ENCODE data around the gene PPP1R12A. TPM values are rescaled to one million over a fixed set of nuclear protein-coding genes. Genes with fewer than 3 reads are reported as not detected.
"Not testable (repeated sequence)": the region's sequence is repeated elsewhere in the genome, so short reads cannot be mapped to it uniquely, and the experiment has no call there.

Gene PPP1R12A
- 10 to 100 TPM; 40.6 to 77.4 (median 56.9) TPM for polyA plus RNA-seq (ENCODE audit: insufficient read length in 10 of 10)
- long read RNA-seq, donor 1, partial matches to known transcripts = 14 of 16 reads
- long read RNA-seq, donor 1, other reads (novel, unspliced or antisense) = 0 of 16 reads
- long read RNA-seq, donor 2, partial matches to known transcripts = 8 of 8 reads
- long read RNA-seq, donor 2, other reads (novel, unspliced or antisense) = 0 of 8 reads
- long read RNA-seq, donor 3 = 0 reads
- long read RNA-seq, donor 4, partial matches to known transcripts = 0 of 1 reads
- long read RNA-seq, donor 4, other reads (novel, unspliced or antisense) = 0 of 1 reads
- long read RNA-seq, donor 5, partial matches to known transcripts = 0 of 3 reads
- long read RNA-seq, donor 5, other reads (novel, unspliced or antisense) = 0 of 3 reads
- long read RNA-seq, donor 6, partial matches to known transcripts = 5 of 6 reads
- long read RNA-seq, donor 6, other reads (novel, unspliced or antisense) = 0 of 6 reads
- long read RNA-seq, donor 7, partial matches to known transcripts = 10 of 11 reads
- long read RNA-seq, donor 7, other reads (novel, unspliced or antisense) = 0 of 11 reads
- long read RNA-seq, donor 8, partial matches to known transcripts = 6 of 8 reads
- long read RNA-seq, donor 8, other reads (novel, unspliced or antisense) = 0 of 8 reads
- long read RNA-seq, donor 9 = 0 reads

DNA sequence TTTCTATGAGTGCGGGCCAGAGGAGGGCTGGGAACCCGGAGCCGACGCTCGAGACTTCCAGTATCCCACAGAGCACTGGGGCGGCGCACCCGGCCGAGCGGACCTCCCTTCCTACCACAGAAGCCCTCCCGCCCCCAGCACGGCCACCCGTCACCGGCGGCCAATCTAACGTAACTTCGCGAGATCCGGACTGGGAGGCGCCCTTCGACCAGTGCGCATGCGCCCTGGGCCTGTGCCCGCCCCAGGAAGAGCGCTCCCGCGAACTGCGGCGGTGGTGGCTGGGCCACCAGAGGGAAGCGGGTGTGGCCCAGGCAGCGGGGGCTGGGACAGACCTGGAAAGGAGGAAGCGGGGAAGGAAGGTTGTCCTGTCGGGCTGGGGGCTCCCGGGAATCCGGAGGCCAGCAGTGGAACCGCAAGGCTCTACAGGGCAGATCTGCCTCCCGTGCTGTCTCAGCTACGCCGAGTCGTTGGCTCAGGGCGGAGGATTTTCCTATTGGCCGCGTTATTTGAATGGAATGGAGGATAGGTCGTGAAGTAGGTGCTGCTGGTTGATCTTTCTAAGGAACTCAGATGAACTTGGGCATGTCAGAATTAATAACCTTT is at the start of gene PPP1R12A:
PPP1R12A (minus strand) TSS at position 77 of the 603 bp plus-strand sequence. CDS start 166 bp downstream, outside the sequence.
- peak; percentile 99 for DNase-seq

DNA sequence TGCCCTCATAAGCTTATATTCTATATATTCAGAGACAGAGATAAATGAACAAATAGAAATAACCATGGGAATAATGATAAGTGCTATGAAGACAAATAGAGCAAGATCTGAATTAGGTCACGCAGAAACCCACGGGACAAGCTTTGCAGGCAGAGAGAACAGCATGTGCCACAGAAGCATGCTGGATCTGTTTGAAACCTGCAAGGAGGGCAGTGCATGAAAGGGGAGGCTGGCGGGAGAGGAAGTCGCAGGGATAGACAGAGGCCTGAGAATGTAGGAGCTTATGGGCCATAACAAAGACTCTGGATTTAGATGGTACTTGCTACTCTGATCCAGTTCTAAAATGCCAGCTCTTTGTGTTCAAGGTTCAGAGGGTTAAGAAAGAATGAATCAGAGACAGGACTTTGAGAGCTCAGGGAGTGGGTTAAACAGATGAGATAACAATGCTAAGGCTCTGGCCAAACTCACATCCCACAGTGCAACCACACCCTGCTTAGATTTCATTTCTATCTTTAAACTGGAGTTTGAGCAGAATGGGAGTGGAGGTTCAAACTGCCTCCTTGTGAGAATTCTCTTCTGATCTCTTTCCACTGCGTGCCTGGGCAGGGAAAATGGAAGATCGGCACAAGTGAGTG is 49.2 kb upstream of the PPP1R12A start:
- DNase-seq = peak; percentile 17 to 45 (median 32)

DNA sequence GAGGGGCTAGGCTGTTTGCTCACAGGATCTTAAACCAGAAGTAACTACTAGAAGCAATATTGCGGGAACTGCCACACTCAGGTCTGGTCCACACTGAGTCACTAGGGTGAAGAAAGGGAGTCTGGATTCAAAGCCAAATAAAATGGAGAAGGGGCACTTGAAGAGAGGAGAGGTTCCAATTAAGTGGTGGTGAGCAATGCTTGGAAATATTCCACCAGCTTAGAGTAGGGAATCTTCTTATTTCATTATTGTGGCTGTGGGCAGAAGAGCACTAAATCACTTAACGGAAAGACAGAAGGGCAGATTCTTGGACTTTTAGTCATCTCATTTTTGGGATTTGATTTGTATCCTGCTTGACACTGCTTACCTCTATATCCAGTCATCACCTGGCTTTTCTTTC is 48.6 kb upstream of the PPP1R12A start:
- DNase-seq = peak in 1 of 3 donors; percentile 94

DNA sequence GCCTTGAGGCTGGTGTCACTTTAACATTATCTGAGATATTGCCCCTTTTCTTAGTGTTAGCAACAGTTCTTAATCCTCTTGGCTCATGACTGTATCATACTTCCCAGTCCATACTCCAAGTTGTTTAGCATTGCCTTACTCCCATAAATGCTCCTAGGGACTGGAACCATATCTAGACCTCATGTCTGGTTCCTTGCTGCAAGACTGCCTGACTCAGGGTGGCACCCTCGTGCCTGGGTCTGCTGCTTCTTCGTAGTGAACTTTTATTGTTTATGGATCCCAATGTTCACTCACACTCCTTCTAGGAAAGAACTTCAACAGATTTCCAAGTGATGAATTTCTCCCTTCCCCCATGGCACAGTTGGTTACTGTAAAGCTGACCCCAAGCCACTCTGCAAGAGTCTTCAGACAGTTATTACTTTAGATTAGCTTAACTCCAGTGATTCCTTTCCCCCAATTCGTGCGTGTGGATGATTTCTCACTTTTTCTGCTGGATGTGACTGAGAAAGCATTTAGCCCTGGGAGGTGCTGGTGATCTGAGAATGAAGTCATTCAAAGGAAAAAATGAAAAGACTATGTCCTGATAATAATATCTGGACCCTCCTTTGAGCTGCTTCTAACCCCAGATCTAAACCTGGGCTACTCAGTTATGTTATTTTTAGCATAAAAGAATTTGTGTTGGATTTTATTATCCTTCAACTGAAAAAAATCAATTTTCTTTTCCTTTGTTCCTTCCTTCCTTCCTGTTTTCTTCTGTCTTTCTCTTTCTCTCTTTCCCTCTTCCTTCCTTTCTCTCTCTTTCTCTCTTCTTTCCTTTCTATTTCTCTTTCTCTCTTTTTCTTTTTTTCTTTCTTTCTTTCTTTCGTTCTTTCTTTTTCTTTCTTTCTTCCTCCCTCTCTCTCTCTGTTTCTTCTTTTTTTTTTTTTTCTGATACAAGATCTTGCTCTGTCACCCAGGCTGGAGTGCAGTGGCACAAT is 47.5 kb upstream of the PPP1R12A start:
- peak in 1 of 3 donors; percentile 41 for DNase-seq

DNA sequence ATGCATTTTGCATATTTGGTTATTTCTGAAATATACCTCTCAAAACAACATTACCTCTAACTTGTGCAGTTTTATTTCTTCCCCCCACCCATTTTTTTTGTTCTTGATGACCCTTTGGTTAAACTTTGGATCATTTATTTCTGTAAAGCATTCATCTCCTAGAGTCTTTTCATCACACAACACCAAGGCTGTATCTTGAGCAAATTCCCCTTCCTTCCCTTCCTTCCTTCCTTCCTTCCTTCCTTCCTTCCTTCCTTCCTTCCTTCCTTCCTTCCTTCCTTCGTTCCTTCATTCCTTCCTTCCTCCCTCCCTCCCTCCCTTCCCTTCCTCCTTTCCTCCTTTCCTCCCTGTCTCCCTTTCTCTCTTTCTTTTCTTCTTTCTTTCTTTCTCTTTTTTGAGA is 43.8 kb upstream of the PPP1R12A start:
- DNase-seq = no peak

DNA sequence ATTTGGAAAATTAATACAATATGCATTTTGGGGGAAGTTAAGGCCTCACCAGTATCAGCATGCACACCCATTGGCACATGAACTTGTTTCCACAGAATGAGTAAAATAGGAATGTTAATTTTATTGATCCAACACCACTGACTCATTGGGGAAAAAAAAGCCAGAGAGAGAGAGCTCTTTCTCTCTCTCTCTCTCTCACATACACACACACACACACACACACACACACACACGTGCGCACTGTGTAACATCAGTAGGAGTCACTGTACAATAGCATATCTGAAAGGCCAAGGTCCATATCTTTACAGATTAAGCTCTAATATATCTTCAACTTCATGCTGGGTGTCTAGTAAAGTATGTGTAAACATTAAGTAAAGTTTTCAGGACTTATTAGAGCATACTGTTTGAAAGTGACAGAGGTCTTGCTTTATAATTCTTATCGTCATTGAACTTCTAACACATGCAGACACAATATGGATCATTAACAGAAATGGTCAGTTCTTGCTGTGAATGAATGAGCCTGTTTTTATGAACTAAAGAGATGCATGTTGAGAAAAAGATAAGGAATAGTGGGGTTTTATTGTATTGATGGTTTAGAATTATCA is 43.1 kb upstream of the PPP1R12A start:
- DNase-seq = peak in 1 of 3 donors; percentile 53

DNA sequence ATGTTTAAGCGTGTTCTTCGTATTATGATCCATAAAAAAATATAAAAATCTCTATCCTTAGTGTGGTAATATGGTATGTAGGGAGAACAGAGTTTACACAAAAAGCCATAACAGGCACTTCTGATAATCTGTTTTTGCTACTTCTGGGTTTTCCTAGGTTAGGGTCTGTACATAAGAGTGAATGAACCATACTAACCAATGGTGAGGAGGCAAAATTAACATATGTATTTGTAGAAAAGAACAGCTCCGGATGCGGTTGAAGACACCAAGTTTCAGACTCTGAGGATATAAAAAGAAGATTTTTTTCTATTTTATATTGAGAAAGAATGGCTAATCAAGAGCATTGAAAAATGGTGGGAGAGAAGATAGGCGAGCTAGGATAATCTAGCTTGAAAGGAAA is 40.2 kb upstream of the PPP1R12A start:
- DNase-seq = no peak

DNA sequence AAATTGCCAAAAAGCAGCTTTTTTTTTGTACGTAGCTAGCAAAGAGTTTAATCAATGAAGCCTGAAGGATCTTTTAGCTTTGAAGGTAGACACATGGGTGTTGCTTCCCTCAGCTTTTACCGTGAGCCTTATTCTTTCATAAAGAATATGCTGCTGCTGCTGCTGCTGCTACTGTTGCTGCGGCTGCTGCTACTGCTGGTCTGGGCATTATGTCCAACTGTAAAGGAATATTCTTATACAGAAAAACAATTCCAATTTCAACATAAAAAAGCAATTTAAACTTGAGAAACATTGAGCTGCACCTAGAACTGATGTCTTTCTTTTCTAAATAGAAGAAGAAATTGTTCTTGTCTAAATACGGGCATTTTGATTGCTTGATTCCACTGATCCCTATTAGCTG is 38.9 kb upstream of the PPP1R12A start:
- no peak for DNase-seq

DNA sequence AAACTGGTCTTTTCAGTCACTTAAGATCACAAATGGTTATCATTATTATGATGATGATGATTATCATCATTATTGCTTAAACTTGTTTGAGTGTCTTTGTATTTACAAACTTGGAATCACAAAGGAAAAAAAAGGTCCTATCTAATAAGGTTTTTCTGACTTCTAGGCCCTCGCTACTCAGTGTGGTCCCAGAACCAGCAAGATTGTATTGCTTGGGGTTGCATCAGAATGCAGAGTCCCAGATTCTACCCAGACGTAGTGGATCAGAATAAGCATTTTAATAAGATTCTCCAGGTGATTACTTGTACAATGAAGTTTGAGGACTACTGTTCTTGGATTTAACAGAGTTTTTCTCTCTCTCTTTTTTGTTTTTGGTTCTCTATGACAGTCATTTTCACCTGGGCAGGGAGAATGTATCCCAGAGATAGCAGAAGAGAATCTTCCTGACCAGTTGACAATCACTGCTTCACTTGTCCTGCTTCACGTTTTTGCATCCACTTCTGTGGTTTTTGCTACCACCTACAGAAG is 29.3 kb upstream of the PPP1R12A start:
- DNase-seq = no peak

DNA sequence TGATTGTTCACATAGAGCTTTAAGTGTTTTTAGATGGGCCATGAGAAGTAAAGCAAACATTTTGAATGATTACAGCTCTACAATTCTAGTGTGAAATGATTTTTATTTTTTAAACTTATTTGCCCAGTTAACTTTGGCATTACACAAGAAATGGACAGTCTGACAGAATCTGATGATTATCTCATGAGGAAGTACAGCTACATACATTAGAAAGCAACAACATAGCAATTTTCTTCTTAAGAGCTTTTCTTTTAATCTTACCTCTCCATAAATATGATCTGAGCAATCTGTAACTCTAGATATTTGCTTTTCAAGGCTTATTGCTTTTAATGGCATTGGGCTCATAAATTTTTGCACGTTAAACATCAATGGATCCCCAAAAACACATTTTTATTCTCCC is 26.5 kb upstream of the PPP1R12A start:
- no peak for DNase-seq

DNA sequence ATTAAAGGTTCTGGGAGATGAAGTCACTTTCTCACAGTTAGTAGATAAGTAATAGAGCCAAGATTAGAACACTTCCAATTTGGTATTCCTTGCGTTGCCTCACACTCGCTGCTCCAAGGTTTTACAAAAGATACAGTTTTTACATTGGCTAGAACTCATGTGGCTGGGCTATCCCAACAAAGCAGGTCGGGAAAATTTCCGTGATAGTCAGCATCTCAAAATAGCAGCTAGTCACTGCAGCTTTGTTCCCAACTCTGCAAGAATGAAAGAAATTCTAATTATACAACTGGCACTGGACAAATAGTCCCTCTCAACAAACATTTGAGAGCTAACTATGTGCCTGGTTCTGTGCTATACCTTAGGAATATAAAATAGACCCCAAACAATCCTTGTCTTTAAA is 24.6 kb upstream of the PPP1R12A start:
- DNase-seq = no peak

DNA sequence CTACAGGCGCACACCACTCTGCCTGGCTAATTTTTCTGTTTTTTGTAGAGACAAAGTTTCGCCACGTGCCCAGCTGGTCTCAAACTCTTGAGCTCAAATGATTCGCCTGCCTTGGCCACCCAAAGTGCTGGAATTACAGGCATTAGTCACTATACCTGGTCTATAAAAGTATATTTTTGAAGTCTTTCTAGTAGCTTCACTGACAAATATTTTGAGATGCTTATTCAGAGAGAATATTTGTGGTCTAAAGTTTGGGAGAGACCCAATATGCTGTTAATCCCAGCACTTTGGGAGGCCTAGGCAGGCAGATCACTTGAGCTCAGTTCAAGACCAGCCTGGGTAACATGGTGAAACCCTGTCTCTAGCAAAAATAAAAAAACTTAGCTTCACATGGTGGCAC is 22.0 kb upstream of the PPP1R12A start:
- DNase-seq = no peak

DNA sequence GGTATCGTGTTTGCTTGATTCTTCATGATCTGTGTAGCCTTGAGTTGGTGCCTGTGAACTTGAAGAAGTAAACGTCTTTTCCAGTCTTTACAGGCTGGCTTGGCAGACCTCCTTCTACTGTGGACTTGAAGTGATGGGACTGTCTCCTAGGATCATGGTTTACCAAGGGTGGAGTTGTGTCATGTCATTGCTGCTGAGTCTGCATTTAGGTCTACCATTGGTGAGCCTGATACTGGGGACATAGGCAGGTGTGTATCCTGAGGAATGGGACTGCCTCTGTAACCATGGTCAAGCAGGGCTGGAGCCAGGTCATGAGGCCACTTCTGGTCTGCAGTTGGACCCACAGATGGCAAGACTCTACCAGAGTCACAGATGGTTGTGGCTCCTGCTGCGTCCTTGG is 20.7 kb upstream of the PPP1R12A start:
- no peak for DNase-seq

DNA sequence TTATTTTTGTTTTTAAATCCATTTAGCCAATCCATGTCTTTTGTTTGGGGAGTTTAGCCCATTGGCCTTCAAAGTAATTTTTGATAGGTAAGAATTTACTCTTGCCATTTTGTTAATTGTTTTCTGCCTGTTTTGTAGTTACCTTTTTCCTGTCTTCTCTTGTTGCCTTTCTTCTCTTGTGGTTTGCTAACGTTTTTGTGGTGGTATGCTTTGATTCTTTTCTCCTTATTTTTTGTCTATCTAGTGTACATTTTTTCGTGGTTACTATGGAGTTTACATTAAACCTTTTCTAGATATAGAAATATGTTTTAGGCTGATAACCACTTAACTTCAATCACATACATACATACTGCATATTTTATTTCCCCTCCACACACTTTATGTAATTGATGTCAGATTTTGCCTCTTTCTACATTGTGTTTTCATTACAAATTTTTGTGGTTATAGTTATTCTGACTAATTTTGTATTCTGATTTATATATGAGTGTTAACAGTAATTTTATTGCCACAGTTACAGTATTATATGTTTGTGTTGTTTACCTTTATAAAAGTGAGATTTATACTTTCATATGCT is 19.2 kb upstream of the PPP1R12A start:
- DNase-seq = no peak

DNA sequence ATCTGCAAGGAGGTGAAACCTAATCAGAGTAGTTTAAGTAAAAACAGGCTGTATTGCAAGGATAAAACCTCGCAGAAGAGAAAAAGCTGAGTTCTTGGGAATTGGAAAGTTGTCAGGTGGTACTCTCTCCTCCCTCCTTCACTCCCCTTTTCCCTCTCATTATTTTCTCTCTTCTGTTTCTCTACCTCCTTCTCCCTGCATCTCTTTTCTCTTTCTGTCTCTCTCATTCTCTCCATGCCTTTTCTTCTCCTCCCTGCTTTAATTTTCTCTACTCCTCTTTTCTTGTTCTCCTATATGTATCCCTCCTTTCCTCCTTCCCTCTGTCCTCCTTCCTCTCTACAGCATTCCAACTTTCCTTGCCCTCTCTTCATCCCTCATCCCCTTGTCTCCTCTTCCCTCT is 14.2 kb upstream of the PPP1R12A start:
- DNase-seq = no peak

DNA sequence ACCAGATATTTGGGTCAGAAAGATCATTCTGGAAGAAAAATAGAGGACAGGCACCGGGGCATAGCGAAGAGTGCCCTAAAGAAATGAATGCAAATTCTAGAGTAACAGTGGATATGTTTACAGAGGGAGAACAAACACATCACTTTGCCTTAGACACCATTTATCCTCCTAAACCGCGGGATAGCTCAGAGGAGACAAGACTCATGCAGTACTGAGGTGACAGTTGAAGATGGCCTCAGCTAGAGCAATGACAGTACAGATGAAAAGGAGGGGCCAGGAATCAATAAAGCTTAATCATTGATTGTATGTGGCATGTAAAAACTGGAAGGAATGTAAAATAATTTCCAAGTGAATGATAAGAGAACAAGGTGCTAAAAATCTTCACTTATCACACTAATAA is 10.5 kb upstream of the PPP1R12A start:
- DNase-seq = no peak

DNA sequence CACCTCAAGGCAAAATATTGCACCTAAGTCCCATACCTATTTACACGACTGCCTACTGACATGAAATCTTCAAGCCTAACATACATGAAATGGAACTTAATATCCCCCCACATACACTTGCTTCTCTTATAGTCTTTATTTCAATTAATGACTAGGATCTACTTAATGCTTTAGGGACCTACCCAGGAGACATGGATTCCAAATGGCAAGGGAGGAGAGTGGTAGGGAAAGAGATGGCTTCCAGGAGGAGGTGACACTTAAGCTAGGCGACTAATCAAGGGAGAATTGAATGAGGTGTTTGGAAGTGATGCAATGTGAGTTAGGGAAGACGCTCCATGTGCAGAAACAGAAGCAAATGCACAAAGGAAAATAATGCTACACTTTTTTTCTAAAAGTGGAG is 9.7 kb upstream of the PPP1R12A start:
- no peak for DNase-seq

DNA sequence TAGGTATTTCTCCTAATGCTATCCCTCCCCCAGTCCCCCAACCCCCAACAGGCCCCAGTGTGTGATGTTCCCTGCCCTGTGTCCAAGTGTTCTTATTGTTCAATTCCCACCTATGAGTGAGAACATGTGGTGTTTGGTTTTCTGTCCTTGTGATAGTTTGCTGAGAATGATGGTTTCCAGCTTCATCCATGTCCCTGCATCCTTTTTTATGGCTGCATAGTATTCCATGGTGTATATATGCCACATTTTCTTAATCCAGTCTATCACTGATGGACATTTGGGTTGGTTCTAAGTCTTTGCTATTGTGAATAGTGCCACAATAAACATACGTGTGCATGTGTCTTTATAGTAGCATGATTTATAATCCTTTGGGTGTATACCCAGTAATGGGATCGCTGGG is 7.9 kb upstream of the PPP1R12A start:
- not testable (repeated sequence) for DNase-seq

DNA sequence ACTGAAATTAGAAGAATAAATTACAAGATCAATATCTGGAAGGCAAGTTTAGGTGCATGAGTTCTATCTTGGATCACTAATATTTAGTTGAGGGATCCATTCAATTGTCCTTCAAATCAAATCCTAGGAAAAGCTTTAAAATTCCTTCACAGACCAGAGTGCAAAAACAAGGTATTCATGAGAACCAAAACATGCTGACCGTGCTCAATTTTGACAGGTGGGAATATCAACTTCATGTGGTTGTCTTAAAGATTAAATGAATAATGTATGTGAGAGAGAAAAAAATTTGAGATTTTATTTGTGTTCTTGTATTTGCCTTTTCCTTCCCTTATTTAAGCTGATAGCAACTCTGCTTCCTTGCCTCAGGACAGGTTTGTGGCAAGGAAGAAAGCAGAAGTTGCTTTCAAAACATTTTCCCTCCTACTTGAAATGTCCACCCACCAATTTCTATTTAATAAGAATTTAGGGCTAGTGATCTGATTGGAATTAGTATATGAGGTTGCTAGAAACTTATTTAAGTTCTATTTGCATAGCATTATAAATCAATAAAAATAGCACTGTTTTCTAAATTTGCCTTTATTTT is 4.9 kb upstream of the PPP1R12A start:
- no peak for DNase-seq

DNA sequence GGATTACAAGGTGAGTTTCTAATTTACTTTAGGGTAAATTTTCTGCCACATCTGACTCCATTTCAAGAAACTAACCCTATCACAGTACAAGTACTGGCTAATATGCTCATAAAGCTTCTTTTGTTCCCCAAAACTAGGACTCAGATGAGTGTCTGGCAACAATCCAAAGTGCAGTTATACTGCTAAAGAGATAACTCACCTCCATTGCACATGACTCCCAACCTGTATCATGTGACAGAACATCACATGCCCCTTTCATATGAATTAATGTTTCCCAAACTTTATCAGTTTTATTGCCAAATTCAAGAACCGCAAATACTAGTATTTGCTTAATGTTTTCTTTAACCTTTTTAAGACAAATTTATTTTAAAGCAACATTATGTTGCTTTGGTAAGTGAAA is 3.9 kb upstream of the PPP1R12A start:
- no peak for DNase-seq
